ENCODE measurements around the gene ACSF2.

- TF ChIP-seq RARB (CRISPR knock-in tag; IDR thresholded peaks at IDR 0.05) (no peak), ZNF70 (CRISPR knock-in tag; IDR thresholded peaks at IDR 0.05) (no peak), ZFP3 (CRISPR knock-in tag; IDR thresholded peaks at IDR 0.05) (no peak), ZNF565 (CRISPR knock-in tag; conservative IDR thresholded peaks at IDR 0.05; ENCODE audit: low read depth) (no peak), ZFP30 (CRISPR knock-in tag; IDR thresholded peaks at IDR 0.05) (no peak)
Measured at GRCh38 chr17:50444841-50445715, 19.1 kb downstream of the ACSF2 start.

Data from SK-N-SH treated with all-trans-retinoic acid at 6 μM for 48 hours (cell line).